ENCODE results near the gene HOXA2.

HOXA2 gene

DNA sequence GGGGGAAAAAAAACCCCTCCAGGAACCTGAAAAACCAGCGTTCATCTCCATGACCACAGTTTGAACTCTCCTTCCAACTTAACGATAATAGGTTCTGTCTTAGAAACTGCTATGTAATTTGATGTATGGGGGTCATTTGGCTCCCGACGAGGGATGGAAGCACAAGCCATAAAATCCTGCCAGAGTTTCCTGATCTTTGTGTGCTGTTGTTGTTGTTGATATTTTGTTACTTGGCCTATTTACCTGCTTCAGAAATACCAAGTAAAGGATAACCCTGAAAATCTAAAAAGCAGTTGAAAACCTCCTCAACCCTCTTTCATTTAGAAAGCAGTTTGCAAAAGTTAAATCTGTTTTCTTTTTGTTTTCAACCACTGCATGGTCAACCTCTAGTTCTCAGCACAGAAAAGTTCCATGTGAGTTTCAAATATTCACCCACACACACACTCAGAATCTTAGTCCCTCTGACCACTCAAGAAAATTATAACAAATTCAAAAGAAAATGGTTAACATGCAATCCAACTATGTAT is 9.3 kb upstream of the HOXA2 start:
- no peak for DNase-seq (ENCODE audit: low spot score)

DNA sequence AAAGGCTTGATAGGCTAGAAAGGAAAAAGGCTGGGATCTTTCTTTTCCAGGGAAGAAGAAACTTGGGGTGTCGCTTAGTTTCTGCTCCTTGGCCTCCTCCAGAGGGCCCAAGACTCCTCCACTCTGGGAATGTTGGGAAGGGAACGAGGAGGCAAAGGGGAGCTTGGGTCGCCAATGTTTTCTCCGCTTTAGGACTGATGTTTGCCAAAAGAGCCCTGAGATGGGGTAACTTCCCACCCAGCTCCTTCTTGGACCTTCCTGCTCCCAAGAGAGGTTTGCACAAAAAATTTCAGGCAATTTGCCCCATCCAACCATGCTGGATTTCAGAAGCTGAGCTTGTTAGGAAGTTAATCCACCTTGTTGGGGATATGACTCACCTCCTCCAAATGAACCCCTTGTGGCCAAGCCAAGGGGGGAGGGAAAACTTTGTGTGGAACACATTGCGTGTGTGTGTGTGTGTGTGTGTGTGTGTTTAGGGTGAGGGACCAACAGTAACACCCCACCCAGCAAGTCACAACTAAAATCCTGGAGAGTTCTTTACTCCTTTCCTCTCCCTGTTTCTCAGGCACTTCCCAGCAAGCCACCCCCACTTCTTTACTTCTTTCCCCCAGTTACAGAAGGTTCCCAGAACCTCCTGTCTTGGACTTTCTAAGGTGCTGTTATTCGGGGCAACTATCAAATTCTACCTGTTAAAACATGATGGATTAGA is 8.7 kb upstream of the HOXA2 start:
- peak; percentile 77 for DNase-seq (ENCODE audit: low spot score)

GRCh38 chr7:27110186-27111031 is 7.9 kb upstream of the HOXA2 start:
- peak; percentile 79 for DNase-seq (ENCODE audit: low spot score)

DNA sequence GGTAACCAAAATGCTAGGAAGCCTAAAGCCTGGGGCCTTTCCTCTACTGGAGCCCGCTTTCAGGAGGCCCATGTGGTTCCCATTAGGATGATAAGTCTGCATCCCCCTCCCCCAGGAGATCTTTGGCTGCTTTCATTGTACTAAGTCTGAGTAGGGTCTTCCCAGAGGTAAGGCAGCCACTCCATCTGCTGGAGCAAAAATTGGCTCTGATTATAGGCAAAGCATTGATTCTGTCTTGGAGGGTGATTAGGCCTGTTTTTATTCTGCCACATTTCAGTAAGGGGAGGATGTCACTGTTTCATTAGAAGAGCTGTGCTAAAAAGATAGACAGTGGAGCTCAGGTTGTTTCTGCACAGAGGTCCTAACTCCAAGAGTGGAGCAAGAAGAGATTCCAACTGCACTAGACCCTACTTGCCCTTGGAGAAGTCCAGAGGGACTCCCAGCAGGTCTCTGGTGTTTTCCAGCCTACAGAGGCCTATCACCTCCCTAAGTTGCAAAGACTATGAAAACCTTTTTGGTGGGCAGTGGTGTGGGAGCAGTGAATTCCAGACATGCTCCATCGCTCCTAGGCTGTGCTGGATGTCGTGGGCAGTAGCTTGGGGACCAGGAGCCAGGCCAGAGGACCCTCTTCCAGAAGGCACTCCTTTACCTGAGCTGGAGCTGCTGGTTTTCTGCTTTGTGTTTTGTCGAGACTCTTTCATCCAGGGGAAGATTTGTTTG is 7.1 kb upstream of the HOXA2 start:
- peak; percentile 14 for DNase-seq (ENCODE audit: low spot score)

DNA sequence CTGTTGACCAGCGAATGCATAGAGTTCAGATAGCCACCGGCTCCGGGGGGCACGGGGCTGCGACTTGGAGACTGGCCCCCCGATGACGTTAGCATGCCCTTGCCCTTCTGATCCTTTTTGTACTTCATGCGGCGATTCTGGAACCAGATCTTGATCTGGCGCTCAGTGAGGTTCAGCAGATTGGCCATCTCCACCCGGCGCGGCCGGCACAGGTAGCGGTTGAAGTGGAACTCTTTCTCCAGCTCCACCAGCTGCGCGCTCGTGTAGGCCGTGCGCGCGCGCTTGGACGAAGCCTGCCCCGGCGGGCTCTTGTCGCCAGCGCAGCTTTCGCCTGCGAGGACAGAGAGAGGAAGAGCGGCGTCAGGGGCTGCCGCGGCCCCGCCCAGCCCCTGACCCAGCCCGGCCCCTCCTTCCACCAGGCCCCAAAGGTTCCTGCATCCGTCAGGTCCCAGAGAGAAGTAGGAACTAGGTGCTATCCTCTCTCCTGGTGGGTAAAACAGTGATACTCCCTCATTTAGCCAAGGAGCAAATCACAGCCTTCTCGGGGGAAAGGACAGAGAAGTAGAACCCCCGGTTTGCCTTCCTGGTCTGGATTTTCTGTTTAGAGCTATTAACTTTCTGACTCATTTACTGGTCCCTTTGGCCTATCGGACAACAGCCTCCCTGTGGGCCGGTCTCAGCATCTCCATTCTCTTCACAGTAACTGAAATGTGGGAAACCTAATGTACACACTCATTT is 6.1 kb upstream of the HOXA2 start:
- peak; percentile 76 for DNase-seq (ENCODE audit: low spot score)

GRCh38 chr7:27107391-27108381 is 5.2 kb upstream of the HOXA2 start:
- peak; percentile 47 for DNase-seq (ENCODE audit: low spot score)

DNA sequence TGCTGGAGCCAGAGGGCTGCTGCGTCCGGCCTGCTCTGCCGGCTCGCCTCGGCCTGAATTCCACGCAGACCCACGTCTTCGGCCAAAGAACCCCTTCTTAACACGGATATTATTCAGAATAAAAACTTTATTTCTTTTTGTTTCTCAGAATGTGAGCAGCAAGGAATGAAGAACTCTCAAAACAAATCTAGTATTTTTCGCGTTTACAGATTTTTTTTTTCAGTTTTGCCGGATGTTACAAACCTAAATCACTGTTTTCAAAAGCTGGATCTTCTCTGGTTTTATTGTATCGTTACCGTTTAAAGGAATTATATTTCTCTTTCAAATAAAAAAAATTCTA is 4.4 kb upstream of the HOXA2 start:
- no peak for DNase-seq (ENCODE audit: low spot score)

DNA sequence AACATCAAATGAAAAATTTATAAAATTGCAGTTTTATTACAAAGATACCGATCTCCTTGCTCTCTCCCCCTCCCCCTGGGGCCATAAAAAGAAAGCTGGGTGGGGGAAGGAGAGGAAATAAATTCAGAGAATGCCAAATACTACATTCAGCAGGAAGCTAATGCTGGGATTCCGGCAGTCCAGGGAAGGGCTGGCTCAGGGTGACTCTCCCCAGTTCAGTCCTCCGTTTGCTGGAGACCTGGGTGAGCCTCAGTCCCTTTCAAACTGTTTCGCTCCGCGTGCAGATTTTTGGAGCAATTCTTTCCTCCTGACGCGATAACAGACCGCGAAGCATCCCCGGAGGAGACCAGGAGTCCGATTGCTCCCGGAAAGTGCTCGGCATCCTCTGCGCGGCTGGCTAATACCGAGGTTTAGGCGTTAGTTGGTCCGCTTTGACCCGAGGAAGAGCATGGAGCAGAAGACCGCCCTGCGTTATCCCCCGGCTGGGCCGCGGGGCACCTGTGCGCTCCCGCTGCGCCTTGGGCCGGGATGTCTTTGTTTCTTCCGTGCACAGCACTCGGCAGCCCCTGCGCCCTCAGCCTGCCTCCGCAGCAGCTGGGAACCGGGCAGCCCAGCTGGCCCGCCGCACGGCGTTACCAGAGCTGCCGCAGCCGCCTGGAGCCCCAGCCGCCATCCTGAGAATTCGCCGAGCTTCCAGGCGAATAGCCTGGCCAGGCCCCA is 3.9 kb upstream of the HOXA2 start:
- peak; percentile 42 for DNase-seq (ENCODE audit: low spot score)

GRCh38 chr7:27105301-27106031 is 3.0 kb upstream of the HOXA2 start:
- DNase-seq (ENCODE audit: low spot score): peak; percentile 9

GRCh38 chr7:27104341-27105058 is 2.0 kb upstream of the HOXA2 start:
- peak; percentile 8 for DNase-seq (ENCODE audit: low spot score)

- peak; percentile 55 for DNase-seq (ENCODE audit: low spot score)
Measured at GRCh38 chr7:27103489-27104226, 1.2 kb upstream of the HOXA2 start.

- DNase-seq (ENCODE audit: low spot score): peak; percentile 34
Measured at GRCh38 chr7:27101957-27102580, 414 bp downstream of the HOXA2 start.

- DNase-seq (ENCODE audit: low spot score): peak; percentile 41
Measured at GRCh38 chr7:27101171-27101956, 1.1 kb downstream of the HOXA2 start.

- DNase-seq (ENCODE audit: low spot score): peak; percentile 36
Measured at GRCh38 chr7:27100694-27101170, 1.8 kb downstream of the HOXA2 start.

DNA sequence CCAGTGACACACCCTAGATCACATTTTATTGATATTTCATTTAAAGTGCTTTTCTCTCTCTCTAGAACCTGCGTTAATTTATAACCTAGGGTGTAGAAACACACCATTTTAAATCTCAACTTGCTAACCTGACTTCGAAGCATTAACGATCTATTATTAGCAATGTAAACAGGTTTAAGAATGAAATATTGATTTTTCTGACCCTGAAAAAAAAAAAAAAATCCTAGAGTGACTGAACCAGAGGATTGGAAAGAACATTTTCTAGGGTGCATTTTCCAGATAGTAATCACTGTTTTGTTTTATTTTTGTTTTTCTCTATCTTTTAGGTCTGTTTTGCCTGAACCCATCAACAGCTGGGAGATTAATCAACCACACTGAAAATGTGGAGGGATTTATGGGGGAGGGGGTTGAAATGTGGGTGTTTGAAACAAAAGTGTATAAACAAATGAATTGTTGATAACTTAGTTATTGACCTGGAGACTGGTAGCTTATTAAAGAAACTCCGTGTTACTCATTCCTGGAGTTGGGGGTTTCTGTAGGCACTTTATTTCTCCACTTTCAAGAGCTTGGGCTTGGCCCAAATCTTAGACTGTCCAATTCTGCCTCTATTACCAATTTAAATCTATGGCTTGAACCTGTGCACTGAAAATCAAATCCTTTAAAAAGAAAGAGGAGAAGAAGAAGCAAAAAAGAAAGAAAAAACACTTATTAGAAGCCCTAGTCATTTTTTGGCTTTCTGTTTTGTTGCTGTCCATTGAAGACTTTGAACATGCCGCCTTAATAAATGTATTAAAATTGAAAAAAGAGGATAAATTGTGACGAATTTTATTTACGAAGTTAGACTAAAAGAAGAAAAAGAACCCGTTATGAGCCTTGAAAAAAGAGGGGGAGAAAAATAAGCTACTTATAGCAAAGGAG is 2.8 kb downstream of the HOXA2 start:
- DNase-seq (ENCODE audit: low spot score): peak; percentile 28

All from kidney tubule cell (primary cell).